Anterior cingulate cortex (tissue), 58 donors: ENCODE data around the gene MADCAM1.
A peak's percentile ranks its signal among the peaks of the same experiment; 100 is the strongest.

ENCODE experiments used
- DNase-seq, 58 donors: peaks; one replicate each; lab custom pipeline; 2025; lab: John Stamatoyannopoulos, UW

MADCAM1 gene

GRCh38 chr19:543910-544608, 47.8 kb downstream of the MADCAM1 start, which contains the start of gene GZMM:
TSS of gene GZMM (plus strand) at chr19:544053. CDS start at chr19:544072, 19 bp downstream.
- peak in 2 of 58 donors; percentile 4 to 14 for DNase-seq

DNA sequence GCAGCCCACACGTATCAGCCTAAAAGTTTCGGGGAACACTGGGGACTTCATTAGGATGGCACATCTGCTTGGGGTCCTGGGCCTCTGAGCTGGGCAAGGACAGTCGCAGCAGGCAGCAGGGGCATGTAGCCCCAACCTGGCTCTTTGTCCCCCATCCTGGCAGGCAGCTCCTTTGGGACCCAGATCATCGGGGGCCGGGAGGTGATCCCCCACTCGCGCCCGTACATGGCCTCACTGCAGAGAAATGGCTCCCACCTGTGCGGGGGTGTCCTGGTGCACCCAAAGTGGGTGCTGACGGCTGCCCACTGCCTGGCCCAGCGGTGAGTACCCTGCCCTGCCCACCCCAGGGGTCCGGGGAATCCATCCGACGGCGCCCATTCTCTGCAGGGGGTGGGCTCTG, 50.8 kb downstream of the MADCAM1 start:
- DNase-seq, result no peak

DNA sequence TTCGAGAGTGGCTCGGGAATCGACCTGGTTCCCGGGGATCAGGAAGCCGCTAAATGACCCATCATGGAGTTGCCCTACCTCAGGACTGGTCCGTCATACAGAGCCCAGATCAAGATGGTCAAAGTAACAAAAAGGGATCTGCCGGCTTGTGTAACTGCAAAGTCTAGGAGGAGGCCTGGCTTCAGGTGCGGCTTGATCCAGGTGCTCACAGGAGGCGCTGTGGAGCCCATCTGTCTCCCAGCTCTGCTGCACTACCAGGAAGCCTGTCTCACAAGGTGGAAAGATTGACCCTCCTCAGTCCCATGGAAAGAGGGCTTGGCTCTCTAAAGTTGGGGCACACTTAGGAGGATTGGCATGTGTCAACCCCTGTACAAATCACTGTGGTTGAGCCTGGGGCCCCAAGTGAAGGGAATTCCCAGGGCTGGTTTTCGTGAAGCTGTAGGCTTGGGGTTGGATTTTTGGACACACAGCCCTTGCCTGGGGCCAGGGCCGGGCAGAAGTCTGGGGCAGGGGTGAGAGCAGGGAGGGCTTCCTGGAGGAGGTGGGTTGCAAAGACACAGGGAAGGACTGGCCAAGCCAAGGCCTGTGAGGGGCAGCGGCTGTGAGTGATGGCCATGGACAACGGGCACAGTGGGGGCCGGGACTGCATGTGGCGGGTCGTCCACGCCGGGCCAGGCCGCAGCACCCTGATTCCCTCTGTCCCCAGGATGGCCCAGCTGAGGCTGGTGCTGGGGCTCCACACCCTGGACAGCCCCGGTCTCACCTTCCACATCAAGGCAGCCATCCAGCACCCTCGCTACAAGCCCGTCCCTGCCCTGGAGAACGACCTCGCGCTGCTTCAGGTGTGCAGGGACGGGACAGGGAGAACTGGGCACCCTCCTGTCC, 51.8 kb downstream of the MADCAM1 start:
- no peak for DNase-seq

- DNase-seq, result no peak
Observed at GRCh38 chr19:548886-549830, 52.9 kb downstream of the MADCAM1 start.

DNA sequence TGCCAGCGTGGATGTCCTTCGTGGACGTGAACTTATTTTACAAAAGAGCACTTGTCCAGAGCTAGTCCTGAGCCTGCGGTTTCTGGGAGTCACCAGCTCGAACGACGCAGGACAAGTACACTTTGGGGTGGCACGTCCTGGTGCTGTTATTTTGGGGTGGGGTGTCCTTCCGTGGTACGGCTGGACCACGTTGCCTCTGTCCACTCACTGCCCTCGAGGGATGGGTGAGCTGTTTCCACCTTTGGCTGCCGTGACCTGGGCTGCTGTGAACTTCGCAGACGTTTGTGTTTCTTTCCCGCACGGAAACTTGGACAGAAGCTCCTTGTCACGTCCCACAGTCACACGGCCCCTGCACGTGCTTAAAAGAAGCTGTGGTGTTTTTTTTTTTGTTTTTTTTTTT, 58.5 kb downstream of the MADCAM1 start:
- DNase-seq, result no peak
